ENCODE data around the gene CHID1.

Gene CHID1

DNA sequence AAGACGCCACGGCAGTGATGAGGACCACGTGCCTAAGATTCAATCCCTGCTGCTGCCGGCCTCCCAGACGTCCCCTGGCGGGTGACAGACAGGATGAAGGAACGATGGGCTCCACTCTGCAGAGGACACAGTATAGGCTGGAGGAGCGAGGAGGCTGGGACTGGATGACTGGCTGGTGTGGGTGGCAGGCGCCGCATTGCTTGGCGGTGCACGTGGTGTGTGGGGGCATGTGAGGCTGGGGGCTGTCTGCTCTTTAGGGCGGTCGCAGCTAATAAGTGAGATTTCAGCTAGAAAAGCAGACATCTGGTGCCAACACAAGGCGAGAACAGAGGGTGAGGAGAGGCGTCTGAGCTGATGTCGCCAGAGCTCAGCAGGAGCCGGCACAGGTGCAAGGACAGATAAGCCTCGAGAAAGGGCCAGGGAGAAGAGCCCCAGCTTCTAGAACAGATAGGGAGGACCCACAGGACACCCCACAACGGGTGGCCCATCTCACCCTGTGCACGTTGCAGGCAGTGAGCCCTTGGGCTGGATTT is 34.8 kb downstream of the CHID1 start:
- no peak for TF ChIP-seq NFIC (IDR thresholded peaks at IDR 0.05)
- TF ChIP-seq ZBTB7A (IDR thresholded peaks at IDR 0.05; ENCODE audit: low read depth) = no peak
- TF ChIP-seq, protein P1, sequence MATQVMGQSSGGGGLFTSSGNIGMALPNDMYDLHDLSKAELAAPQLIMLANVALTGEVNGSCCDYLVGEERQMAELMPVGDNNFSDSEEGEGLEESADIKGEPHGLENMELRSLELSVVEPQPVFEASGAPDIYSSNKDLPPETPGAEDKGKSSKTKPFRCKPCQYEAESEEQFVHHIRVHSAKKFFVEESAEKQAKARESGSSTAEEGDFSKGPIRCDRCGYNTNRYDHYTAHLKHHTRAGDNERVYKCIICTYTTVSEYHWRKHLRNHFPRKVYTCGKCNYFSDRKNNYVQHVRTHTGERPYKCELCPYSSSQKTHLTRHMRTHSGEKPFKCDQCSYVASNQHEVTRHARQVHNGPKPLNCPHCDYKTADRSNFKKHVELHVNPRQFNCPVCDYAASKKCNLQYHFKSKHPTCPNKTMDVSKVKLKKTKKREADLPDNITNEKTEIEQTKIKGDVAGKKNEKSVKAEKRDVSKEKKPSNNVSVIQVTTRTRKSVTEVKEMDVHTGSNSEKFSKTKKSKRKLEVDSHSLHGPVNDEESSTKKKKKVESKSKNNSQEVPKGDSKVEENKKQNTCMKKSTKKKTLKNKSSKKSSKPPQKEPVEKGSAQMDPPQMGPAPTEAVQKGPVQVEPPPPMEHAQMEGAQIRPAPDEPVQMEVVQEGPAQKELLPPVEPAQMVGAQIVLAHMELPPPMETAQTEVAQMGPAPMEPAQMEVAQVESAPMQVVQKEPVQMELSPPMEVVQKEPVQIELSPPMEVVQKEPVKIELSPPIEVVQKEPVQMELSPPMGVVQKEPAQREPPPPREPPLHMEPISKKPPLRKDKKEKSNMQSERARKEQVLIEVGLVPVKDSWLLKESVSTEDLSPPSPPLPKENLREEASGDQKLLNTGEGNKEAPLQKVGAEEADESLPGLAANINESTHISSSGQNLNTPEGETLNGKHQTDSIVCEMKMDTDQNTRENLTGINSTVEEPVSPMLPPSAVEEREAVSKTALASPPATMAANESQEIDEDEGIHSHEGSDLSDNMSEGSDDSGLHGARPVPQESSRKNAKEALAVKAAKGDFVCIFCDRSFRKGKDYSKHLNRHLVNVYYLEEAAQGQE (IDR thresholded peaks at IDR 0.05; ENCODE audit: low read depth) = no peak
- no peak for TF ChIP-seq RAD21 (IDR thresholded peaks at IDR 0.05; ENCODE audit: low read depth)
- no peak for TF ChIP-seq TEAD4 (IDR thresholded peaks at IDR 0.05)
- no peak for TF ChIP-seq FOXM1 (IDR thresholded peaks at IDR 0.05; ENCODE audit: borderline replicate concordance, low read depth)
- TF ChIP-seq, protein P2, sequence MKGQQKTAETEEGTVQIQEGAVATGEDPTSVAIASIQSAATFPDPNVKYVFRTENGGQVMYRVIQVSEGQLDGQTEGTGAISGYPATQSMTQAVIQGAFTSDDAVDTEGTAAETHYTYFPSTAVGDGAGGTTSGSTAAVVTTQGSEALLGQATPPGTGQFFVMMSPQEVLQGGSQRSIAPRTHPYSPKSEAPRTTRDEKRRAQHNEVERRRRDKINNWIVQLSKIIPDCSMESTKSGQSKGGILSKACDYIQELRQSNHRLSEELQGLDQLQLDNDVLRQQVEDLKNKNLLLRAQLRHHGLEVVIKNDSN (IDR thresholded peaks at IDR 0.05) = no peak
- TF ChIP-seq EP300 (IDR thresholded peaks at IDR 0.05; ENCODE audit: borderline replicate concordance) = no peak
- TF ChIP-seq YY1 (IDR thresholded peaks at IDR 0.05; ENCODE audit: low read depth) = no peak
- no peak for TF ChIP-seq CREB1 (IDR thresholded peaks at IDR 0.05; ENCODE audit: low read depth)

DNA sequence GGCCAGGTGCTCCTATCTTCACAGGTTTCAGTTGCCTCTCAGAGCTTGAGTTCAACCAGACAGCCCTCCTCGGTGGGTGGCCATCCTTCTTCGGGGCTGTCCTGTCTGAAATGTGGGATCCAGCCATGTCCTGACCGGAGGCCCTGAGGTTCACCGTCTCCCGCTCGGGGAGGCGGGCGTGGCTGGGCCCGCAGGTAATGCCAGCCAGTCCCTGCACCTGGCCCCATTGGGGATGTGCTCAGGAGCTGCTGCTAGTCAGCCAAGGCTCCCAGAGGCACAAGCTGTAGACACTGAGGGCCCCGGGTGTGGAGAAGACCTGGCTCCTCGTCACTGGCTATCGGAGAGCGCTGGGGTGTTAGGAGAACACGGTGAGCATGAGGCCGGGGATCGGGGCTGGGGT is 35.4 kb downstream of the CHID1 start:
- no peak for TF ChIP-seq ZBTB7A (IDR thresholded peaks at IDR 0.05; ENCODE audit: low read depth)
- no peak for TF ChIP-seq CEBPB (IDR thresholded peaks at IDR 0.05)
- TF ChIP-seq, protein P1 (IDR thresholded peaks at IDR 0.05; ENCODE audit: low read depth) = no peak
- TF ChIP-seq, protein P2 (IDR thresholded peaks at IDR 0.05) = no peak
- TF ChIP-seq RAD21 (IDR thresholded peaks at IDR 0.05; ENCODE audit: low read depth) = no peak
- no peak for TF ChIP-seq FOXM1 (IDR thresholded peaks at IDR 0.05; ENCODE audit: borderline replicate concordance, low read depth)
- no peak for TF ChIP-seq CREB1 (IDR thresholded peaks at IDR 0.05; ENCODE audit: low read depth)
- TF ChIP-seq TEAD4 (IDR thresholded peaks at IDR 0.05) = no peak

DNA sequence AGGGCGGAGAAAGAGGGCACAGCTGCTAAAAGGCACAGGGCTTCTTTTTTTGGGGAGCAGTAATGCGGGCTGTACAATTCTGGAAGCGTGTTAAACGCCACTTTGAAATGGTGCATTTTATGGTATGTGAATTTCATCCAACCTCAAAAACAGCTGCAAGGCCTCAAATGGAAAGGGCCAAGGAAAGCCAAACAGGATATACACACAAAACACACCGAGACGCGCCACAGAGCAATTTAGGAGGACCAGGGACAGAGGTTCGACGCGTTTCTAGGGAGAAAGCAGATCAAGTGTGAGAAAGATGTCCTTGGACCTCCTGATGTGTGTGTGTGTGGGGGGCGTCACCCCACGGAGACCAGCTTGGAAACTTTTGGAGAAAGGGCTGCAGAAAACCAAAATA is 36.9 kb downstream of the CHID1 start:
- no peak for TF ChIP-seq CREB1 (IDR thresholded peaks at IDR 0.05; ENCODE audit: low read depth)
- TF ChIP-seq ZBTB7A (IDR thresholded peaks at IDR 0.05; ENCODE audit: low read depth) = no peak
- TF ChIP-seq EP300 (IDR thresholded peaks at IDR 0.05; ENCODE audit: borderline replicate concordance) = no peak
- no peak for TF ChIP-seq TEAD4 (IDR thresholded peaks at IDR 0.05)
- TF ChIP-seq, protein P3, sequence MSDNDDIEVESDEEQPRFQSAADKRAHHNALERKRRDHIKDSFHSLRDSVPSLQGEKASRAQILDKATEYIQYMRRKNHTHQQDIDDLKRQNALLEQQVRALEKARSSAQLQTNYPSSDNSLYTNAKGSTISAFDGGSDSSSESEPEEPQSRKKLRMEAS (IDR thresholded peaks at IDR 0.05) = no peak
- TF ChIP-seq RAD21 (IDR thresholded peaks at IDR 0.05; ENCODE audit: low read depth) = no peak
- TF ChIP-seq TCF12 (IDR thresholded peaks at IDR 0.05; ENCODE audit: low read depth) = no peak
- no peak for TF ChIP-seq NFIC (IDR thresholded peaks at IDR 0.05)
- no peak for TF ChIP-seq FOXM1 (IDR thresholded peaks at IDR 0.05; ENCODE audit: borderline replicate concordance, low read depth)
- no peak for TF ChIP-seq YY1 (IDR thresholded peaks at IDR 0.05; ENCODE audit: low read depth)
- TF ChIP-seq CEBPB (IDR thresholded peaks at IDR 0.05) = no peak
- TF ChIP-seq, protein P1 (IDR thresholded peaks at IDR 0.05; ENCODE audit: low read depth) = no peak
- TF ChIP-seq TAF1 (IDR thresholded peaks at IDR 0.05; ENCODE audit: low read depth) = no peak
- no peak for TF ChIP-seq EGR1 (IDR thresholded peaks at IDR 0.05)

DNA sequence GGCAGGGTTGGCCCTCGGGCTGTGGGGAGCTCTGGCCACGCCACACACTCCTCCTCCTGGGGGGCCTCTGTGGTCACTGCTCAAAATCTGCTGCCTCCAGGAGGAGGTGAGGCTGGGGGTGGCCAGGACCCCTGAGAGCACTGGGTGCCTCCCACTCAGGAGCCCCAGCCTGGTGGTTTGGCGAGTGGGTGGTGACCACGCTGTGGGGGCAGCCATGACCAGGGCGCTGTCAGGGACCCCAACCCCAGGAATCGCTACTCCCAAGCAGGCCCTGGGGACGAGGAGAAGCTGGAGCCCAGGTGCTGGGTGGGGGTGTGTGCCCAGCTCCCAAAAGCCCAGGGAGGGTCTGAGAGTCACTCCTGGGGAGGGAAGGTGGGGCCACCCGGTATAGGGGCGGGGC is 37.8 kb downstream of the CHID1 start:
- TF ChIP-seq FOXM1 (IDR thresholded peaks at IDR 0.05; ENCODE audit: borderline replicate concordance, low read depth) = no peak
- no peak for TF ChIP-seq EGR1 (IDR thresholded peaks at IDR 0.05)
- TF ChIP-seq, protein P2 (IDR thresholded peaks at IDR 0.05) = no peak
- TF ChIP-seq TCF12 (IDR thresholded peaks at IDR 0.05; ENCODE audit: low read depth) = no peak
- no peak for TF ChIP-seq TAF1 (IDR thresholded peaks at IDR 0.05; ENCODE audit: low read depth)
- no peak for TF ChIP-seq EP300 (IDR thresholded peaks at IDR 0.05; ENCODE audit: borderline replicate concordance)
- no peak for TF ChIP-seq CEBPB (IDR thresholded peaks at IDR 0.05)
- TF ChIP-seq, protein P3 (IDR thresholded peaks at IDR 0.05) = no peak
- TF ChIP-seq, protein P1 (IDR thresholded peaks at IDR 0.05; ENCODE audit: low read depth) = no peak
